Tibial nerve (tissue), 4 donors: ENCODE data around the gene BCAS1. TPM values are rescaled to one million over a fixed set of nuclear protein-coding genes. Genes with fewer than 3 reads are reported as not detected.
A peak's percentile ranks its signal among the peaks of the same experiment; 100 is the strongest.

Experiments used
- DNase-seq, 2 donors: peaks; one replicate each; pipeline ENCODE4 v3.0.0-alpha.2; 2019; ENCODE audit warnings: low spot score in 2 of 2
- H3K27ac ChIP-seq, 4 donors: fragments of 200-600 bp; sonication (generic) in 3 of 4; one replicate each; pipeline ENCODE4 v1.5.1; 2017 to 2019; ENCODE audit warnings: mild to moderate bottlenecking in 1 of 4
- H3K27me3 ChIP-seq, 2 donors: fragments of 200-600 bp; sonication (generic) in 1 of 2; one replicate each; pipeline versions ENCODE4 v1.5.1 to v1.6.0; 2017 to 2019
- H3K36me3 ChIP-seq, 3 donors: fragments of 200-600 bp; sonication (generic); one replicate each; pipeline ENCODE4 v1.5.1; 2018 to 2019
- H3K4me1 ChIP-seq, 4 donors: fragments of 200-600 bp; sonication (generic) in 3 of 4; one replicate each; pipeline ENCODE4 v1.5.1; 2017 to 2019
- H3K4me3 ChIP-seq, 4 donors: fragments of 200-600 bp; sonication (generic) in 3 of 4; one replicate each; pipeline ENCODE4 v1.5.1; 2017 to 2019; ENCODE audit warnings: mild to moderate bottlenecking in 1 of 4, moderate library complexity in 1 of 4
- H3K9me3 ChIP-seq, 4 donors: fragments of 200-600 bp; sonication (generic) in 3 of 4; one replicate each; pipeline ENCODE4 v1.5.1; 2017 to 2019
- EP300 ChIP-seq, 2 donors: sonication (generic); formaldehyde crosslinking; IDR thresholded peaks; one replicate each; pipeline ENCODE4 v1.6.1; 2017; ENCODE audit warnings: antibody characterized with exemption in 2 of 2, mild to moderate bottlenecking in 1 of 2
- POLR2A ChIP-seq, 2 donors: fragments of 450-650 bp; IDR thresholded peaks; one replicate each; pipeline ENCODE4 v1.6.1; 2017; ENCODE audit warnings: antibody characterized with exemption in 2 of 2, mild to moderate bottlenecking in 2 of 2, moderate library complexity in 2 of 2
- WGBS, 2 donors: methylation state at CpG; one replicate each; pipeline ENCODE4 v1.1.5; 2018; 5-methylcytosine and 5-hydroxymethylcytosine counted together
- total RNA-seq, 4 donors: library from RNA; depleted of rRNA; stranded (reverse); fragments of >200 nt; gene quantifications; one replicate each; pipeline ENCODE4 v1.1.0, GENCODE V29; 2016
- TF ChIP-seq, protein P1 (sequence below), 5 experiments: fragments of 200-600 bp in 3 of 5; fragments of 450-650 bp in 2 of 5; sonication (generic) in 3 of 5; IDR thresholded peaks; one replicate each; pipeline ENCODE4 v1.5.1; 2016 to 2019; ENCODE audit warnings: antibody characterized with exemption in 5 of 5, mild to moderate bottlenecking in 3 of 5, moderate library complexity in 2 of 5

The BCAS1 gene
- total RNA-seq, 4 donors from 2014 or later, result 34.8 to 59.6 (median 47.1) TPM

DNA sequence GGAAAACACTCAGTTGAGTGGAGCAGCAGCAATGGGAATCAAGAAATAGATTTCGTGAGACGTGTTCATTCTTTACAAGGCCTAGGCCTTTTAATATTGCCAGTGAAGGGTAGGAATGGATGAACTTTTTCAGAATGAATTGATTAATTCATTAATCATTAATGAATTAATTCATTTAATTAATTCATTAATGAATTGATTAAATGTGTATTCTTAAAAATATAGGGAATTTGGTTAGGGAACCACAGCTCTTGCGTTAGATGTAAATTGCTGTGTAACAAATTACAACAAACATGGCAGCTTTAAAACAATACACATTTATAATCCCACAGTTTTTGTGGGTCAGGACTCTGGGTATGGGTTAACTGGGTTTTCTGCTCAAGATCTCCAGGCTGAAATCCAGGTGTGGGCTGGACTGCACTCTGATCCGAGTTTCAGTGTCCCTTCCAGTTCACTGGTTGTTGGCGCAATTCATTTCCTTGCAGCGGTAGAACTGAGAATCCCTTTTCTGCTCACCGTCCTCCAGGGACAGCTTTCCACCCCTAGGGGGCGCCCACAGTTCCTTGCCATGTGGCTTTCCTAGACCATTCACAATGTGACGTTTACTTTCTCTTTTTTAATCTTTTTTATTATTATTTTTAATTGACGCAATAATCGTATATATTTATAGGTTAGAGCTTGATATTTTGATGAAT lies 32.8 kb upstream of the BCAS1 start:
- WGBS, 2 donors, result 42 to 52% methylated on average over 11 of the region's 11 CpGs
- peak; percentile 45 to 57 for DNase-seq
- H3K4me1 ChIP-seq, result no peaks in the 10 kb centered on the region
- H3K27me3 ChIP-seq, result no peaks in the 10 kb centered on the region
- no peaks in the 10 kb centered on the region for H3K36me3 ChIP-seq
- no peaks in the 10 kb centered on the region for H3K9me3 ChIP-seq
- no peak overlapping the region for H3K27ac ChIP-seq
- TF ChIP-seq, protein P1, sequence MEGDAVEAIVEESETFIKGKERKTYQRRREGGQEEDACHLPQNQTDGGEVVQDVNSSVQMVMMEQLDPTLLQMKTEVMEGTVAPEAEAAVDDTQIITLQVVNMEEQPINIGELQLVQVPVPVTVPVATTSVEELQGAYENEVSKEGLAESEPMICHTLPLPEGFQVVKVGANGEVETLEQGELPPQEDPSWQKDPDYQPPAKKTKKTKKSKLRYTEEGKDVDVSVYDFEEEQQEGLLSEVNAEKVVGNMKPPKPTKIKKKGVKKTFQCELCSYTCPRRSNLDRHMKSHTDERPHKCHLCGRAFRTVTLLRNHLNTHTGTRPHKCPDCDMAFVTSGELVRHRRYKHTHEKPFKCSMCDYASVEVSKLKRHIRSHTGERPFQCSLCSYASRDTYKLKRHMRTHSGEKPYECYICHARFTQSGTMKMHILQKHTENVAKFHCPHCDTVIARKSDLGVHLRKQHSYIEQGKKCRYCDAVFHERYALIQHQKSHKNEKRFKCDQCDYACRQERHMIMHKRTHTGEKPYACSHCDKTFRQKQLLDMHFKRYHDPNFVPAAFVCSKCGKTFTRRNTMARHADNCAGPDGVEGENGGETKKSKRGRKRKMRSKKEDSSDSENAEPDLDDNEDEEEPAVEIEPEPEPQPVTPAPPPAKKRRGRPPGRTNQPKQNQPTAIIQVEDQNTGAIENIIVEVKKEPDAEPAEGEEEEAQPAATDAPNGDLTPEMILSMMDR (IDR thresholded peaks at IDR 0.05), result peak; percentile 37 to 77 (median 68)
- no peak for TF ChIP-seq POLR2A (IDR thresholded peaks at IDR 0.05)
- no peak overlapping the region for H3K4me3 ChIP-seq

DNA sequence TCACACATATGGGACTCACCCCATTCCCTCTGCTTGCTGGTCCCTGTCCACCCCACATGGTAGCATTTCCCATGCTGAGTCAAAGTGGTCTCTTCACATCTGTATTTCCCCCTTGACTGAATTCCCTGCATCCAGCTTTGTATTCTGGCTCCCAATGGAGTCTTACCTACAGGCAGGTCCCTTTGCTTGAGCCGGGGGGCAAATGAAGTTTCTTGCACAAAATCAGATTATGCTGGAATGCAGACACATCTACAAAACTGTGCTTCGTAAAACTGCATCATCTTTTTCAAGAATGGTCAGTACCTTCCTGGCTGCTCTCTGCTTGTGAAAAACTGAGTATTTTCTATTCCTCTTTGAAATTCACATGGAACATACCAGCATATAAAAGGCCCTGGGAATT lies 32.1 kb upstream of the BCAS1 start:
- Histone ChIP-seq H3K4me1 (no peaks in the 10 kb centered on the region), H3K36me3 (no peaks in the 10 kb centered on the region), H3K27ac (no peak overlapping the region), H3K9me3 (no peaks in the 10 kb centered on the region), H3K4me3 (no peak overlapping the region), H3K27me3 (no peaks in the 10 kb centered on the region)
- DNase-seq, result no peak
- TF ChIP-seq, protein P1 (IDR thresholded peaks at IDR 0.05), result no peak
- TF ChIP-seq POLR2A (IDR thresholded peaks at IDR 0.05) (no peak), EP300 (IDR thresholded peaks at IDR 0.05) (no peak)
- WGBS, 2 donors, result 93 to 95% methylated on average over 2 of the region's 2 CpGs

DNA sequence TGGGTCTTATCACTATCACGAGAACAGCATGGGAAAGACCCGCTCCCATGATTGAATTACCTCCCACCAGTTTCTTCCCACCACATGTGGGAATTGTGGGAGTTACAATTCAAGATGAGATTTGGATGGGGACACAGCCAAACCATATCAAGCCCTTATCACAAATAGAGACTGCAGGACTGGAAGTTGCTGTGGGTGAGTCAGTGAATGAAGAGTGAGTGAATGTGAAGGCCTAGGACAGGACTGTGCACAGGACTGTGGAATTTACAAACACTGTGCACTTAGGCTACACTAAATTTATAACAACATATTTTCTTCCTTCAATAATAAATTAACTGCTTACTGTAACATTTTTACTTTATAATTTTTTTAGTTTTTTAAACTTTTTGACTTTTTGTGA lies 30.2 kb upstream of the BCAS1 start:
- 87 to 90% methylated on average over 2 of the region's 2 CpGs for WGBS, 2 donors
- H3K36me3 ChIP-seq, result no peaks in the 10 kb centered on the region

DNA sequence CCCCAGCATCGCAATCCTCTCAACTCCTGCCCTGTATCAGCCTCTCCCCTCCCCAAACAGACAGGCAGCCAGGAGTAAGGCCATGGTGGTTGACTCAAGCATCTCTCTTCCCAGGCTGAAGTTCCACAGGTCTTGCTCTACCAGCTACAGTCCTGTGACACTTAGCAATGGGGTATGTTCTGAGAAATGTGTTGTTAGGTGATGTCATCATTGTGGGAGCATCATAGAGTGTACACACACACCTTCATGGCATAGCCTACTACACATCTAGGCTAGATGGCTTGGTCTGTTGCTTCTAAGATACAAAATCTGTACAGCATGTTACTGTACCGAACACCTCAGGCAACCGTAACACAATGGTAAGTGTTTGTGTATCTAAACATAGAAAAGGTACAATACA lies 29.5 kb upstream of the BCAS1 start:
- H3K27ac ChIP-seq, result no peak overlapping the region
- no peaks in the 10 kb centered on the region for H3K36me3 ChIP-seq
- H3K27me3 ChIP-seq, result no peaks in the 10 kb centered on the region
- no peak overlapping the region for H3K4me3 ChIP-seq
- no peaks in the 10 kb centered on the region for H3K4me1 ChIP-seq
- no peak for DNase-seq
- 93% methylated on average over 3 of the region's 3 CpGs for WGBS, 2 donors
- no peaks in the 10 kb centered on the region for H3K9me3 ChIP-seq
- TF ChIP-seq EP300 (IDR thresholded peaks at IDR 0.05) (no peak), POLR2A (IDR thresholded peaks at IDR 0.05) (no peak)
- TF ChIP-seq, protein P1 (IDR thresholded peaks at IDR 0.05), result no peak

More for the DNA sequence above, 30.2 kb upstream of the BCAS1 start:
- TF ChIP-seq POLR2A (IDR thresholded peaks at IDR 0.05), result no peak
- TF ChIP-seq EP300 (IDR thresholded peaks at IDR 0.05), result no peak
- TF ChIP-seq, protein P1 (IDR thresholded peaks at IDR 0.05), result no peak
- H3K27me3 ChIP-seq, result no peaks in the 10 kb centered on the region
- no peak overlapping the region for H3K4me3 ChIP-seq
- no peak overlapping the region for H3K27ac ChIP-seq
- H3K9me3 ChIP-seq, result no peaks in the 10 kb centered on the region
- H3K4me1 ChIP-seq, result no peaks in the 10 kb centered on the region
- DNase-seq, result no peak

DNA sequence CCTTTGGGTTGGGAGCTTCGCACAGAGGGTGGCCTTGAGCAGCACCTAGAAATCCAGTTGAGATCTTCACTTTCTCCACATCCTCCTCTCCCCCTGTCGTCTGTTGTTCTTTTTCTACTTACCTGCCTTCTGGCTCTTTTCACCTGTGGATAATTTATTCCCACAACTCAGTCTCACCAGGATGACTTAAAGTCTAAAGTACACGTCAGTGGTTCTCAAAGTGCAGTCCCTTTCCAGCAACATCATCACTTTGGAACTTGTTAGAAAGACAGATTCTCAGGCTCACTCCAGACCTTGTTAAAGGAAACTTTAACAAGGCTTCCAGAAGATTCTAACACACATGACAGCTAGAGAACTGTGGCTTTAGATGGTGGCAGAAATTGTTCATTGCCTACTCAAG lies 27.7 kb upstream of the BCAS1 start:
- peaks cover 0 to 13% (median 0%) of the 10 kb centered on the region in 4 donors for H3K4me1 ChIP-seq
- H3K9me3 ChIP-seq, result no peaks in the 10 kb centered on the region
- H3K27me3 ChIP-seq, result no peaks in the 10 kb centered on the region
- no peak overlapping the region for H3K4me3 ChIP-seq
- no peaks in the 10 kb centered on the region for H3K36me3 ChIP-seq
- no peak for TF ChIP-seq EP300 (IDR thresholded peaks at IDR 0.05)
- TF ChIP-seq POLR2A (IDR thresholded peaks at IDR 0.05), result no peak
- TF ChIP-seq, protein P1 (IDR thresholded peaks at IDR 0.05), result no peak
- no peak for DNase-seq
- WGBS, 2 donors, result 86 to 89% methylated on average over 3 of the region's 3 CpGs
- no peak overlapping the region for H3K27ac ChIP-seq
